ENCODE data around the gene PYGL.

Gene PYGL

GRCh38 chr14:50978888-50979287 is 34.6 kb upstream of the PYGL start:
- TF ChIP-seq POLR2A (IDR thresholded peaks at IDR 0.05; ENCODE audit: extremely low read depth, insufficient read length) (no peak), CTCF (IDR thresholded peaks at IDR 0.05; ENCODE audit: low read depth, low read length) (no peak), MYC (IDR thresholded peaks at IDR 0.05; ENCODE audit: low read depth, low read length) (no peak)
- TF ChIP-seq, protein P1, sequence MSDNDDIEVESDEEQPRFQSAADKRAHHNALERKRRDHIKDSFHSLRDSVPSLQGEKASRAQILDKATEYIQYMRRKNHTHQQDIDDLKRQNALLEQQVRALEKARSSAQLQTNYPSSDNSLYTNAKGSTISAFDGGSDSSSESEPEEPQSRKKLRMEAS (IDR thresholded peaks at IDR 0.05; ENCODE audit: low read depth, low read length), result no peak
- H3K4me3 ChIP-seq (ENCODE audit: low read depth, low read length), result no peak overlapping the region
- no peak for DNase-seq (ENCODE audit: low read depth)

- H3K4me3 ChIP-seq (ENCODE audit: low read depth, low read length), result no peak overlapping the region
- TF ChIP-seq CTCF (IDR thresholded peaks at IDR 0.05; ENCODE audit: low read depth, low read length) (no peak), MYC (IDR thresholded peaks at IDR 0.05; ENCODE audit: low read depth, low read length) (no peak), POLR2A (IDR thresholded peaks at IDR 0.05; ENCODE audit: extremely low read depth, insufficient read length) (no peak)
- TF ChIP-seq, protein P1 (IDR thresholded peaks at IDR 0.05; ENCODE audit: low read depth, low read length), result no peak
Observed at GRCh38 chr14:50978529-50978871, 34.2 kb upstream of the PYGL start.

DNA sequence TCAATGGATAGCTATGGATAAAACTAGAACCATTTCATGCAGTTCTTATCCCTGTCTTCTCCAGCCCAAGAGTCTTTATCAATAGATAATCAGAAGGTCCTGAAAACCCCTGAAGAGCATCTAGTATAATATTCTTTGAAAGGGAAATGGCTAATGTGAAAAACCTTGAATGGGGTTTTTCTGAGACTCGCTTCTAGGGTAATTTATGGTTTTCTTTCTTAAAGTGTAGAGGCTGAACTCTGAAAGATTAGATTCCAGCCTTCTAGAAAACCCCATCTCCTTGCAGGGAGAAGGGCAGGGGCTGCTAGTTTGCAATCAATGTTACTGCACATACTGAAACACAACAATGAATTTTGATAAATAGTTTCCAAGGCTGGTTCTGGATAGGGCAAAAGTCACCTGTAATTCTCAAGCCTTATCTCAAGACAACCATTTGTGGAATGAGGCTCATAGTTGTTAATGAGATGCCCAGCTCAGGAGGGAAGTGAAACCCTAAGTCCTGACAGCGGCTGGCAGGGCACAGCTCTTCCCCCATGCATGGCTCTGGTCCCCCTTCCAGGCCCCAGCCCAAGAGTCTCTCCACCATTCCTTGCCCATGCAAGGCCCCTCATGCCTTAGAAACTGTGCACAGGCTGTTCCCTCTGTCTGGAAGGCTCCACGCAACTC is 33.7 kb upstream of the PYGL start:
- no peak overlapping the region for H3K4me3 ChIP-seq (ENCODE audit: low read depth, low read length)
- TF ChIP-seq MYC (IDR thresholded peaks at IDR 0.05; ENCODE audit: low read depth, low read length) (no peak), CTCF (IDR thresholded peaks at IDR 0.05; ENCODE audit: low read depth, low read length) (no peak), POLR2A (IDR thresholded peaks at IDR 0.05; ENCODE audit: extremely low read depth, insufficient read length) (no peak)
- DNase-seq (ENCODE audit: low read depth), result peak; percentile 16

More at GRCh38 chr14:50978529-50978871, 34.2 kb upstream of the PYGL start:
- DNase-seq (ENCODE audit: low read depth), result no peak

- H3K4me3 ChIP-seq (ENCODE audit: low read depth, low read length), result no peak overlapping the region
- TF ChIP-seq CTCF (IDR thresholded peaks at IDR 0.05; ENCODE audit: low read depth, low read length) (no peak), POLR2A (IDR thresholded peaks at IDR 0.05; ENCODE audit: extremely low read depth, insufficient read length) (no peak), MYC (IDR thresholded peaks at IDR 0.05; ENCODE audit: low read depth, low read length) (no peak)
- TF ChIP-seq, protein P1 (IDR thresholded peaks at IDR 0.05; ENCODE audit: low read depth, low read length), result no peak
- no peak for DNase-seq (ENCODE audit: low read depth)
Observed at GRCh38 chr14:50974118-50974517, 29.8 kb upstream of the PYGL start.

GRCh38 chr14:50972734-50973133 is 28.5 kb upstream of the PYGL start:
- DNase-seq (ENCODE audit: low read depth), result no peak
- no peak for TF ChIP-seq MYC (IDR thresholded peaks at IDR 0.05; ENCODE audit: low read depth, low read length)
- no peak for TF ChIP-seq CTCF (IDR thresholded peaks at IDR 0.05; ENCODE audit: low read depth, low read length)
- TF ChIP-seq, protein P1 (IDR thresholded peaks at IDR 0.05; ENCODE audit: low read depth, low read length), result no peak
- TF ChIP-seq POLR2A (IDR thresholded peaks at IDR 0.05; ENCODE audit: extremely low read depth, insufficient read length), result no peak
- no peak overlapping the region for H3K4me3 ChIP-seq (ENCODE audit: low read depth, low read length)
